GM12891 (cell line): ENCODE measurements around the gene HDAC1.

Experiments used
- PAX5 ChIP-seq: IDR thresholded peaks from 2 replicates; pipeline ENCODE4 v1.6.1; 2011; ENCODE audit warnings: low read length, moderate library complexity, mild to moderate bottlenecking; ENCODE audit not compliant: insufficient read depth, severe bottlenecking
- POLR2A ChIP-seq: IDR thresholded peaks from 2 replicates; pipeline ENCODE4 v1.6.1; 2011; ENCODE audit warnings: low read depth, low read length, control low read depth
- POLR2AphosphoS5 ChIP-seq: IDR thresholded peaks from 2 replicates; pipeline ENCODE4 v1.6.1; 2011; ENCODE audit warnings: low read depth, low read length, control low read depth
- SPI1 ChIP-seq: IDR thresholded peaks from 2 replicates; pipeline ENCODE4 v1.6.1; 2011; ENCODE audit warnings: low read depth, low read length, control low read depth

DNA sequence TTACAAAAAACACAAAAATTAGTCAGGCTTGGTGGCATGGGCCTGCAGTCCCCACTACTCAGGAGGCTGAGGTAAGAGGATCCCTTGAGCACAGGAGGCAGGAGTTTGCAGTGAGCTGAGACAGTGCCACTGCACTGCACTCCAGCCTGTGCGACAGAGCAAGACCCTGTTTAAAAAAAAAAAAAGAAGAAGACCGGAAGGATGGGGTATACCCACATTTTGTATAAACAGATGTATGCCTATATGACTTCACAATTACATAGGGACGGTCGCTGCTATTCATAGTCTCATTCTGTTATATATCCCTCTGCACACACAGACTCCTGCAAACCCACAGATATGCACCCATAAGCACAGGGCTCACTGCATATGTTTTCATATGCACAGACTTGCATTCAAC, 28.1 kb upstream of the HDAC1 start:
- no peak for TF ChIP-seq POLR2A
- TF ChIP-seq PAX5: no peak
- no peak for TF ChIP-seq SPI1
- TF ChIP-seq POLR2AphosphoS5: no peak
